HCT116 (cell line): ENCODE results near the gene HFM1. TPM values are rescaled to one million over a fixed set of nuclear protein-coding genes. Genes with fewer than 3 reads are reported as not detected.

Source experiments
- ATAC-seq: fragments of 200-7000 bp; cut with Tn5 transposase; 2 replicates; pipeline ENCODE4 v1.9.1; 2020; ENCODE audit warnings: mild to moderate bottlenecking, moderate library complexity
- BruUV-seq: library from RNA; stranded (reverse); fragments of 400-500 nt; replicated peaks from 2 replicates; lab custom pipeline; 2021; lab: Mats Ljungman, UMichigan
- CTCF ChIA-PET: fragments of 300-600 bp; sonication (Branson Sonifier 250); formaldehyde crosslinking; loops from one replicate; lab custom pipeline; 2021; ENCODE audit warnings: antibody characterized with exemption; lab: Charles Lee
- POLR2A ChIA-PET: fragments of 300-600, 350-600 bp; sonication (Branson Sonifier 250); formaldehyde crosslinking; loops from one replicate; lab custom pipeline; 2021; ENCODE audit warnings: antibody characterized with exemption; lab: Charles Lee
- RAD21 ChIA-PET, 2 experiments: fragments of 300-600 bp; sonication (Branson Sonifier 250); formaldehyde crosslinking; loops; one replicate each; lab custom pipeline; 2023; ENCODE audit warnings: low total read pairs in 2 of 2; ENCODE audit not compliant: uncharacterized antibody in 2 of 2, unreplicated experiment in 2 of 2, low non-redundant PET in 1 of 2; lab: Charles Lee
- DNase-seq: peaks from one replicate; pipeline ENCODE4 v3.0.0-alpha.2; 2010; ENCODE audit warnings: low read depth, low spot score
- H2AFZ ChIP-seq: fragments of 200-600 bp; shearing (Covaris generic), sonication (generic); 2 replicates; pipeline ENCODE4 v1.6.1; 2017; ENCODE audit warnings: low read depth, mixed run types, mixed read lengths, antibody characterized with exemption, low read length; ENCODE audit not compliant: poor library complexity, severe bottlenecking
- H3K27ac ChIP-seq: 2 replicates; pipeline ENCODE4 v1.5.1; 2012; ENCODE audit warnings: low read depth, low read length
- H3K27me3 ChIP-seq: fragments of 200-600 bp; sonication (generic); 2 replicates; pipeline ENCODE4 v1.6.1; 2016; ENCODE audit warnings: mixed run types, low read length, mixed read lengths; ENCODE audit not compliant: insufficient read depth
- H3K36me3 ChIP-seq, 2 experiments: fragments of 200-500 bp in 1 of 2; fragments of 200-600 bp in 1 of 2; sonication (Bioruptor generic) in 1 of 2; sonication (generic) in 1 of 2; 2 replicates each; pipeline versions ENCODE4 v1.5.1 to v1.6.1; 2014 to 2016; ENCODE audit warnings: low read length in 2 of 2, inconsistent platforms in 1 of 2, mixed read lengths in 1 of 2, mixed run types in 1 of 2; ENCODE audit not compliant: insufficient read depth in 2 of 2, control insufficient read depth in 1 of 2
- H3K4me1 ChIP-seq, 2 experiments: fragments of 200-600 bp in 1 of 2; sonication (generic) in 1 of 2; 2 replicates each; pipeline versions ENCODE4 v1.5.1 to v1.6.1; 2012 to 2017; ENCODE audit warnings: low read length in 2 of 2, inconsistent platforms in 1 of 2, mild to moderate bottlenecking in 1 of 2, mixed read lengths in 1 of 2, mixed run types in 1 of 2, moderate library complexity in 1 of 2; ENCODE audit not compliant: insufficient read depth in 2 of 2, control insufficient read depth in 1 of 2
- H3K4me2 ChIP-seq: fragments of 200-600 bp; sonication (generic); 2 replicates; pipeline ENCODE4 v1.6.1; 2017; ENCODE audit warnings: mixed run types, low read length, mixed read lengths
- H3K4me3 ChIP-seq, 2 experiments: fragments of 200-600 bp in 1 of 2; sonication (generic) in 1 of 2; replicated peaks in 1 of 2; 2 replicates each; pipeline ENCODE4 v1.5.1; 2011 to 2016; ENCODE audit warnings: low read length in 2 of 2, control low read depth in 1 of 2, low read depth in 1 of 2, mild to moderate bottlenecking in 1 of 2, mixed read lengths in 1 of 2, mixed run types in 1 of 2
- H3K79me2 ChIP-seq: fragments of 200-600 bp; sonication (generic); 2 replicates; pipeline ENCODE4 v1.6.1; 2017; ENCODE audit warnings: mild to moderate bottlenecking, mixed run types, low read length, moderate library complexity, mixed read lengths; ENCODE audit not compliant: insufficient read depth
- H3K9ac ChIP-seq: fragments of 200-600 bp; sonication (generic); 2 replicates; pipeline ENCODE4 v1.6.1; 2016; ENCODE audit warnings: low read length, mixed read lengths
- H3K9me2 ChIP-seq: fragments of 200-600 bp; sonication (generic), shearing (Covaris generic); 2 replicates; pipeline ENCODE4 v1.6.1; 2017; ENCODE audit warnings: mixed run types, mild to moderate bottlenecking, moderate library complexity; ENCODE audit not compliant: insufficient read depth
- H3K9me3 ChIP-seq, 2 experiments: fragments of 200-500 bp in 1 of 2; fragments of 200-600 bp in 1 of 2; sonication (Bioruptor generic) in 1 of 2; sonication (generic) in 1 of 2; 2 replicates each; pipeline ENCODE4 v1.6.1; 2014 to 2017; ENCODE audit warnings: low read length in 2 of 2, mixed read lengths in 2 of 2, inconsistent platforms in 1 of 2, low read depth in 1 of 2, mild to moderate bottlenecking in 1 of 2, mixed run types in 1 of 2, moderate library complexity in 1 of 2; ENCODE audit not compliant: control insufficient read depth in 1 of 2, insufficient read depth in 1 of 2
- H4K20me1 ChIP-seq: fragments of 200-600 bp; sonication (generic), shearing (Covaris generic); 2 replicates; pipeline ENCODE4 v1.6.1; 2017; ENCODE audit warnings: mixed run types, mild to moderate bottlenecking, moderate library complexity; ENCODE audit not compliant: insufficient read depth
- CEBPB ChIP-seq: IDR thresholded peaks from 2 replicates; pipeline ENCODE4 v1.6.1; 2012; ENCODE audit warnings: low read depth
- ELF1 ChIP-seq: IDR thresholded peaks from 2 replicates; pipeline ENCODE4 v1.6.1; 2012; ENCODE audit warnings: low read depth, borderline replicate concordance
- EZH2 ChIP-seq: fragments of 200-600 bp; sonication (generic); IDR thresholded peaks from 2 replicates; pipeline ENCODE4 v1.6.1; 2017; ENCODE audit warnings: antibody characterized with exemption, mixed run types
- EZH2phosphoT487 ChIP-seq: fragments of 200-600 bp; IDR thresholded peaks from 2 replicates; pipeline ENCODE4 v1.6.1; 2018; ENCODE audit warnings: antibody characterized with exemption, borderline replicate concordance
- FOSL1 ChIP-seq: IDR thresholded peaks from 2 replicates; pipeline ENCODE4 v1.6.1; 2012; ENCODE audit warnings: low read depth
- POLR2AphosphoS5 ChIP-seq: IDR thresholded peaks from 2 replicates; pipeline ENCODE4 v1.6.1; 2011; ENCODE audit warnings: mild to moderate bottlenecking, low read depth, low read length, moderate library complexity
- RAD21 ChIP-seq: IDR thresholded peaks from 2 replicates; pipeline ENCODE4 v1.6.1; 2012; ENCODE audit warnings: low read depth, mild to moderate bottlenecking
- SP1 ChIP-seq: IDR thresholded peaks from 2 replicates; pipeline ENCODE4 v1.6.1; 2012; ENCODE audit warnings: low read depth
- YY1 ChIP-seq: IDR thresholded peaks from 2 replicates; pipeline ENCODE4 v1.6.1; 2011; ENCODE audit warnings: low read length, low read depth, moderate library complexity, mild to moderate bottlenecking; ENCODE audit not compliant: insufficient replicate concordance; ENCODE audit errors: extremely low read depth
- ZBTB33 ChIP-seq: IDR thresholded peaks from 2 replicates; pipeline ENCODE4 v1.6.1; 2011; ENCODE audit warnings: mild to moderate bottlenecking, low read length, moderate library complexity; ENCODE audit not compliant: insufficient replicate concordance; ENCODE audit errors: extremely low read depth
- ZFX ChIP-seq: fragments of 450-650 bp; IDR thresholded peaks from 2 replicates; pipeline ENCODE4 v1.6.1; 2017
- intact Hi-C: fragments of 100-400 bp; cut with micrococcal nuclease; formaldehyde crosslinking; loops from 2 replicates; pipeline ENCODE4 v1.10.0; 2022
- total RNA-seq: library from RNA; stranded (reverse); gene quantifications from one replicate; pipeline ENCODE4 v1.2.1, GENCODE V29; 2021; ENCODE audit not compliant: unreplicated experiment

The HFM1 gene
- total RNA-seq, 1 experiment from 2014 or later: 0.07 TPM

- no peak for TF ChIP-seq ZBTB33
- TF ChIP-seq ELF1: no peak
- TF ChIP-seq FOSL1: no peak
- TF ChIP-seq EZH2: no peak
- TF ChIP-seq POLR2AphosphoS5: no peak
- no peak for TF ChIP-seq ZFX
- no peak for TF ChIP-seq CEBPB
- TF ChIP-seq RAD21: no peak
- TF ChIP-seq EZH2phosphoT487: no peak
- no peak for TF ChIP-seq SP1
Measured at GRCh38 chr1:91273875-91274274, 130.8 kb downstream of the HFM1 start (continued).

- BruUV-seq: no TSS peak
- POLR2A ChIA-PET: no interaction called here
- Histone ChIP-seq H4K20me1 (no peaks in the 10 kb centered on the region), H3K4me2 (no peak overlapping the region), H3K27ac (no peak overlapping the region), H3K9ac (no peak overlapping the region), H3K9me2 (no peaks in the 10 kb centered on the region), H3K4me3 (no peak overlapping the region), H3K4me1 (no peaks in the 10 kb centered on the region), H3K36me3 (no peaks in the 10 kb centered on the region), H2AFZ (no peak overlapping the region), H3K27me3 (no peaks in the 10 kb centered on the region), H3K9me3 (no peaks in the 10 kb centered on the region), H3K79me2 (no peaks in the 10 kb centered on the region)
- ATAC-seq: no peak
- intact Hi-C loops: no loop called here
- CTCF ChIA-PET: no interaction called here
- no peak for DNase-seq
- TF ChIP-seq YY1: no peak
- RAD21 ChIA-PET: no interaction called here
Measured at GRCh38 chr1:91261655-91262054, 143.0 kb downstream of the HFM1 start.
